ENCODE results near the gene DENND2D.

DNA sequence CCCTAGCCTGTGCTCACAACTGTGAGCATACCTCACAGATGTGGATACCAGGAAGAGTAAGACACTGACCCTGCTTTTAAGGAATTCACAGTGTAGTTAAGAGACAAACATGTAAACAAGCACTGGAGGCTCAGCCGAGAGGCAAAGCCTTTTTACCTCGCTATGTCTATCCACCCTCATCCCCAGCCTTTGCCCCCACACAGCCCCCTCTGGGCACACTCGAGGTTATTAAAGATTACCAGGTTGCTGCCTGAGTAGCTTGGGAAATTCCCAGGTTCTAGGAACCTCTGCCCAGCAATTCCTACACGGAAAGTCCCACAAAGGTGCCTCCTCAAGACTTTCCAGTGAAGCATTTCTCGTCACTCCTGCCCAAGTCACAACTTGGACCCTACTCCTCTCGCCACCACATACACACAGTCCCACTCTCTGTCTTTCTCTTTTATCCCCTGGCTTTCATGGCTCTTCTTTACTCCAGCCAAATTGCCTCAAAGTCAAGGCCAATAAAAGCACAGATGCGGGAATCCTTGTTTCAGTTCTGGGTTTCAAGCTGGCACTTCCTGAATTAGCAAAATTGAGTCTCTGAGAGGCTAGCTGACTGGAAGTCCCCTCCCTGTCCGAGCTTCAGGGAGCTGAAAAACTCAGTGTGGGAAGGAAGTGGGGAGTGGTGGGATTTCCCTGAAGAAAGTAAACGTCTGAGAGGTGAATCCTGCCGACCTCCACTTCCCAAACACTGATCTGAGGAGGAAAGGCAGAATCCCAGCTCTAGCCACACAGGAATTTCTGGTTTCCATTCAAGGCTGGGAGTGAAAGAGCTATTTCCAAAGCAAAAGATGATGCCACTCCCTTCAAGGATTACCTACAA, 7.6 kb downstream of the DENND2D start:
- TF ChIP-seq, protein P1, sequence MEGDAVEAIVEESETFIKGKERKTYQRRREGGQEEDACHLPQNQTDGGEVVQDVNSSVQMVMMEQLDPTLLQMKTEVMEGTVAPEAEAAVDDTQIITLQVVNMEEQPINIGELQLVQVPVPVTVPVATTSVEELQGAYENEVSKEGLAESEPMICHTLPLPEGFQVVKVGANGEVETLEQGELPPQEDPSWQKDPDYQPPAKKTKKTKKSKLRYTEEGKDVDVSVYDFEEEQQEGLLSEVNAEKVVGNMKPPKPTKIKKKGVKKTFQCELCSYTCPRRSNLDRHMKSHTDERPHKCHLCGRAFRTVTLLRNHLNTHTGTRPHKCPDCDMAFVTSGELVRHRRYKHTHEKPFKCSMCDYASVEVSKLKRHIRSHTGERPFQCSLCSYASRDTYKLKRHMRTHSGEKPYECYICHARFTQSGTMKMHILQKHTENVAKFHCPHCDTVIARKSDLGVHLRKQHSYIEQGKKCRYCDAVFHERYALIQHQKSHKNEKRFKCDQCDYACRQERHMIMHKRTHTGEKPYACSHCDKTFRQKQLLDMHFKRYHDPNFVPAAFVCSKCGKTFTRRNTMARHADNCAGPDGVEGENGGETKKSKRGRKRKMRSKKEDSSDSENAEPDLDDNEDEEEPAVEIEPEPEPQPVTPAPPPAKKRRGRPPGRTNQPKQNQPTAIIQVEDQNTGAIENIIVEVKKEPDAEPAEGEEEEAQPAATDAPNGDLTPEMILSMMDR (IDR thresholded peaks at IDR 0.05) = no peak
- TF ChIP-seq POLR2AphosphoS5 (IDR thresholded peaks at IDR 0.05) (no peak), POLR2A (IDR thresholded peaks at IDR 0.05) (no peak)

All from breast epithelium (tissue), 3 donors.